GM19452 (cell line): ENCODE results near the gene UBE2V1.

Experiments
- ATAC-seq: cut with Tn5 transposase; IDR thresholded peaks from one replicate; pipeline ENCODE4 v1.9.1; 2021; ENCODE audit not compliant: unreplicated experiment

UBE2V1 gene

GRCh38 chr20:50049442-50050026, 63.4 kb downstream of the UBE2V1 start:
- no peak for ATAC-seq

- ATAC-seq = no peak
Measured at GRCh38 chr20:50048420-50049166, 64.4 kb downstream of the UBE2V1 start.

GRCh38 chr20:50044353-50044960, 68.5 kb downstream of the UBE2V1 start:
- no peak for ATAC-seq

GRCh38 chr20:50043573-50044352, 69.2 kb downstream of the UBE2V1 start:
- no peak for ATAC-seq

GRCh38 chr20:50042370-50043313, 70.3 kb downstream of the UBE2V1 start:
- no peak for ATAC-seq

- ATAC-seq = no peak
Measured at GRCh38 chr20:50041246-50041873, 71.6 kb downstream of the UBE2V1 start.

- ATAC-seq = no peak
Measured at GRCh38 chr20:50040432-50041245, 72.3 kb downstream of the UBE2V1 start.

GRCh38 chr20:50039706-50040431, 73.1 kb downstream of the UBE2V1 start:
- no peak for ATAC-seq

GRCh38 chr20:50038574-50038991, 74.4 kb downstream of the UBE2V1 start:
- no peak for ATAC-seq

GRCh38 chr20:50038169-50038568, 74.8 kb downstream of the UBE2V1 start:
- no peak for ATAC-seq

GRCh38 chr20:50037575-50037974, 75.4 kb downstream of the UBE2V1 start:
- ATAC-seq = no peak

GRCh38 chr20:50037123-50037522, 75.8 kb downstream of the UBE2V1 start:
- no peak for ATAC-seq

- no peak for ATAC-seq
Measured at GRCh38 chr20:50036703-50037102, 76.2 kb downstream of the UBE2V1 start.

GRCh38 chr20:50034567-50035180, 78.3 kb downstream of the UBE2V1 start:
- ATAC-seq = no peak

GRCh38 chr20:50032955-50033666, 79.8 kb downstream of the UBE2V1 start:
- no peak for ATAC-seq
